ENCODE data around the gene PPP1R7. TPM values are rescaled to one million over a fixed set of nuclear protein-coding genes. Genes with fewer than 3 reads are reported as not detected.

The PPP1R7 gene
- total and polyA plus RNA-seq, 9 of the 15 experiments (the other 6 are each of a cell fraction or from before 2014, with no cell fraction given): 37.5 to 75.0 (median 50.5) TPM

DNA sequence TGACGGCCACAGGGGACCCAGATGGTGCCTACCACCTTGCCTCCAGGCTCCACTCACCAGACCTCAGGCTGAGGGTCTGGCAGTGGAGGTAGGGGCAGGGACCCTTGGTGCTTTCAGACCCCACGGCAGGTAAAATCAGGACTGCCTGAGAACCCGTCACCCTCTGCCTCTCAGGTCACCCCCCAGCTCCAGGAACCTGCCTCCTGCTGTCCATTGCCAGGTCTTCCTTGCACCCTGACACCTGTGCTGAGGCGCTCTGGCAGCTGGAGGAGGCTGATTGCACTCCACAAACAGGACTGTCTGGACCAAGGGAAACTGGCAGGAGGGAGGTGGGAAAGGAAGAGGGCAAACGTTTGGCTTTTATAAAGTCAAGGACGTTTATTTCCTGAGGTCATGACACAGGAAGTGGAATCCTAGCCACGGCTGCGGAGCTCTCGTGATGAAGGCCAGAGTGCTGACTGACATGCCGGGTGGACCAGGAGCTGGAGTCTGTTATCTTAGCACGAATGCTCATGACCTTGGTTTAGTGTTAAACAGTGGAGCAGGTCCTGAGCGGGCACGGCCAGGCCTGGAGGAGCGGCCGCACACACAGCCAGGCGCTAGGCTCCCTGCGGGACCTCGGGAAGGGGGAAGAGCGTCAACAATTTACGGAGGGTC lies 78.7 kb downstream of the PPP1R7 start:
- 69% methylated on average over 10 of the region's 20 CpGs for WGBS (ENCODE audit: insufficient coverage, low coverage, missing lambda C conversion rate)
- no peaks in the 10 kb centered on the region for H3K79me2 ChIP-seq (ENCODE audit: control insufficient read depth, insufficient read depth, low read length)
- no peak for DNase-seq (ENCODE audit: extremely low read depth in 1 of 4, low spot score in 3 of 4)
- no peak overlapping the region for H3K4me2 ChIP-seq (ENCODE audit: insufficient read depth, low read length)
- TF ChIP-seq FOSL1 (tag; conservative IDR thresholded peaks at IDR 0.05) (no peak), POLR2G (IDR thresholded peaks at IDR 0.05; ENCODE audit: low read depth, low read length) (peak; percentile 54; the same call in 1 of the 2 replicates), NR2C1 (IDR thresholded peaks at IDR 0.05) (peak; percentile 63), NR2C1 (tag; IDR thresholded peaks at IDR 0.05) (peak; percentile 73), DNMT1 (IDR thresholded peaks at IDR 0.05) (no peak), POLR2A (conservative IDR thresholded peaks at IDR 0.05) (peak; percentile 35; the same call in 1 of the 2 replicates), RBM22 (IDR thresholded peaks at IDR 0.05; ENCODE audit: low read depth, low read length, poor library complexity, severe bottlenecking) (peak; percentile 5), NR2C2 (CRISPR knock-in tag; IDR thresholded peaks at IDR 0.05) (no peak), NR2C2 (tag; IDR thresholded peaks at IDR 0.05) (0 out of 2 replicates have a peak, but pooled peaks have one; percentile 30)
- in situ Hi-C loops (cut with MboI): no loop called here
- no peak overlapping the region; the same call in 2 of the 3 replicates for H3K27ac ChIP-seq (ENCODE audit: extremely low read depth, low read depth, low read length)
- POLR2A ChIA-PET: interaction anchor here (0.7 to 1.0 kb wide), 2 partner anchors 13 to 20 kb away, joined by 3 read pairs; no protein-coding TSS in a partner anchor
- FAIRE-seq: no peak
- ATAC-seq: no peak
- H3K9me3 ChIP-seq (replicated peaks; ENCODE audit: control insufficient read depth, insufficient read depth, low read depth, low read length): no peaks in the 10 kb centered on the region
- peaks cover 2 to 19% of the 10 kb centered on the region in 2 experiments; a peak in 3 of 5 replicates for H3K4me1 ChIP-seq (replicated peaks in 1 of 2; ENCODE audit: control insufficient read depth in 2 of 2, insufficient read depth in 2 of 2, low read length in 2 of 2)
- CTCF ChIA-PET (ENCODE audit: low intra/inter-chr PET ratio): no interaction called here
- intact Hi-C loops (cut with micrococcal nuclease): no loop called here
- no peak overlapping the region for H3K9ac ChIP-seq (ENCODE audit: insufficient read depth in 1 of 2, low read depth in 2 of 2, low read length in 2 of 2)
- peaks cover 11% of the 10 kb centered on the region; the same call in 1 of the 2 replicates for H4K20me1 ChIP-seq (replicated peaks; ENCODE audit: control insufficient read depth, insufficient read depth, low read length)
- no TSS peak for BruUV-seq (replicated peaks)
- H3K27me3 ChIP-seq (ENCODE audit: control insufficient read depth in 2 of 2, insufficient read depth in 2 of 2, low read length in 2 of 2): no peaks in the 10 kb centered on the region
- no peak overlapping the region for H2AFZ ChIP-seq (ENCODE audit: low read depth, low read length)
- H3K36me3 ChIP-seq (ENCODE audit: control insufficient read depth, insufficient read depth, low read length): peaks cover 69% of the 10 kb centered on the region; the same call in 2 of the 3 replicates
- peaks cover 2% of the 10 kb centered on the region for H3K9me1 ChIP-seq (ENCODE audit: control insufficient read depth, insufficient read depth, low read length)
- no peak overlapping the region for H3K4me3 ChIP-seq

Measured in K562 (cell line).